HUDEP-2 (cell line): ENCODE data around the gene ARRB1.

Source experiments
- DNase-seq, 76 experiments: peaks; one replicate each; lab custom pipeline; 2025; ENCODE audit not compliant: unreplicated experiment in 76 of 76; lab: John Stamatoyannopoulos, UW

Gene ARRB1

GRCh38 chr11:75239531-75240290, 111.8 kb downstream of the ARRB1 start:
- DNase-seq, result no peak

GRCh38 chr11:75238595-75239440, 112.6 kb downstream of the ARRB1 start:
- DNase-seq, result no peak

GRCh38 chr11:75237050-75237449, 114.4 kb downstream of the ARRB1 start:
- DNase-seq, result no peak

GRCh38 chr11:75236062-75236461, 115.4 kb downstream of the ARRB1 start:
- DNase-seq, result no peak

- DNase-seq, result peak in 31 of 76 experiments; percentile 2 to 51 (median 21)
These were observed 117.7 kb downstream of the ARRB1 start for GRCh38 chr11:75233754-75234172.

GRCh38 chr11:75230621-75231020, 120.8 kb downstream of the ARRB1 start:
- no peak for DNase-seq

- no peak for DNase-seq
These were observed 122.0 kb downstream of the ARRB1 start for GRCh38 chr11:75229466-75229865.

GRCh38 chr11:75225794-75226193, 125.7 kb downstream of the ARRB1 start:
- DNase-seq, result no peak

GRCh38 chr11:75223954-75224643, 127.4 kb downstream of the ARRB1 start:
- no peak for DNase-seq

GRCh38 chr11:75219869-75220268, 131.6 kb downstream of the ARRB1 start:
- no peak for DNase-seq

GRCh38 chr11:75214843-75215242, 136.6 kb downstream of the ARRB1 start:
- DNase-seq, result no peak

GRCh38 chr11:75214411-75214821, 137.0 kb downstream of the ARRB1 start:
- peak in 72 of 76 experiments; percentile 7 to 85 (median 64) for DNase-seq
